ENCODE results near the gene MYO5A. TPM values are rescaled to one million over a fixed set of nuclear protein-coding genes. Genes with fewer than 3 reads are reported as not detected.
"Not testable (repeated sequence)": the region's sequence is repeated elsewhere in the genome, so short reads cannot be mapped to it uniquely, and the experiment has no call there.

MYO5A gene
- total RNA-seq, 4 donors from 2014 or later, result 10.3 to 26.0 (median 22.7) TPM

- Histone ChIP-seq H3K4me3 (peak overlapping the region; percentile 37 to 76), H3K9me3 (no peaks in the 10 kb centered on the region), H3K36me3 (no peaks in the 10 kb centered on the region), H3K4me1 (no peaks in the 10 kb centered on the region), H3K27ac (peak overlapping the region; percentile 86 to 94), H3K27me3 (no peaks in the 10 kb centered on the region)
- intact Hi-C loops (cut with DNase I; ENCODE audit: low total_unique reads), result no loop called here
- no peak for DNase-seq
- TF ChIP-seq POLR2A (IDR thresholded peaks at IDR 0.05) (no peak), CTCF (IDR thresholded peaks at IDR 0.05) (no peak)
Observed at GRCh38 chr15:52567871-52568600, 39.4 kb upstream of the MYO5A start.

- no peaks in the 10 kb centered on the region for H3K9me3 ChIP-seq
- H3K27ac ChIP-seq, result no peak overlapping the region
Observed at GRCh38 chr15:52566889-52567288, 38.2 kb upstream of the MYO5A start.

GRCh38 chr15:52565417-52566358, 37.0 kb upstream of the MYO5A start:
- H3K4me1 ChIP-seq; H3K36me3 ChIP-seq; H3K27ac ChIP-seq; intact Hi-C loops (cut with DNase I; ENCODE audit: low total_unique reads); DNase-seq; H3K4me3 ChIP-seq; H3K27me3 ChIP-seq; H3K9me3 ChIP-seq: not testable (repeated sequence)

More at GRCh38 chr15:52566889-52567288, 38.2 kb upstream of the MYO5A start:
- Histone ChIP-seq H3K4me3 (peak overlapping the region in 1 of 2 donors; percentile 76), H3K36me3 (no peaks in the 10 kb centered on the region), H3K27me3 (no peaks in the 10 kb centered on the region), H3K4me1 (no peaks in the 10 kb centered on the region)
- intact Hi-C loops (cut with DNase I; ENCODE audit: low total_unique reads), result no loop called here
- DNase-seq, result no peak
- TF ChIP-seq CTCF (IDR thresholded peaks at IDR 0.05), result no peak

- no peaks in the 10 kb centered on the region for H3K9me3 ChIP-seq
- H3K36me3 ChIP-seq, result no peaks in the 10 kb centered on the region
- H3K4me1 ChIP-seq, result no peaks in the 10 kb centered on the region
- H3K4me3 ChIP-seq, result no peak overlapping the region
- no peak for DNase-seq
- H3K27ac ChIP-seq, result no peak overlapping the region
- intact Hi-C loops (cut with DNase I; ENCODE audit: low total_unique reads), result no loop called here
- H3K27me3 ChIP-seq, result no peaks in the 10 kb centered on the region
- TF ChIP-seq CTCF (IDR thresholded peaks at IDR 0.05) (no peak), POLR2A (IDR thresholded peaks at IDR 0.05) (no peak)
Observed at GRCh38 chr15:52563501-52564060, 34.9 kb upstream of the MYO5A start.

GRCh38 chr15:52559575-52559974, 30.9 kb upstream of the MYO5A start:
- Histone ChIP-seq H3K27me3 (no peaks in the 10 kb centered on the region), H3K9me3 (no peaks in the 10 kb centered on the region), H3K4me3 (no peak overlapping the region), H3K4me1 (no peaks in the 10 kb centered on the region), H3K27ac (no peak overlapping the region), H3K36me3 (no peaks in the 10 kb centered on the region)
- intact Hi-C loops (cut with DNase I; ENCODE audit: low total_unique reads), result no loop called here
- TF ChIP-seq CTCF (IDR thresholded peaks at IDR 0.05) (no peak), POLR2A (IDR thresholded peaks at IDR 0.05) (no peak)
- no peak for DNase-seq
